ENCODE measurements around the gene OTC.

DNA sequence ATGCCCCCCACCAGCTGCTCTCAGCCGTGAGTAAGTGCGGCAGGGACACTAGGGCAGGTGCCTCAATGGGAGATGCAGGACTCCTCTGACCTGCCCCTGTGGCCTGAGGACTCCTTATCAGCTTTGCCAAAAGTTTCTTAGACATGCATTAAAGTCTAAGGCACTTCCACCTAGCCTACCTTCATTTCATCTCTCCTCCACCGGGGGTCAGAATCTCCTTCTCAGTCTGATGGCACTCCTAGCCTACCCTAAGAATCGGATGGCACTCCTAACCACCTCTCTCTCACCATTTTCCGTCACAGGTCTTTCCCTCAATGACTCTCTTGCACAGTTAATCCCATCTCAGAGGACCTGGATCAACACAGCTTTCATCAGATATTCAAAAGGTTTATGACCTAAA lies 85.9 kb downstream of the OTC start:
- no peak for TF ChIP-seq POLR2A (IDR thresholded peaks at IDR 0.05)
- TF ChIP-seq POLR2AphosphoS5 (IDR thresholded peaks at IDR 0.05) = no peak
- TF ChIP-seq, protein P1, sequence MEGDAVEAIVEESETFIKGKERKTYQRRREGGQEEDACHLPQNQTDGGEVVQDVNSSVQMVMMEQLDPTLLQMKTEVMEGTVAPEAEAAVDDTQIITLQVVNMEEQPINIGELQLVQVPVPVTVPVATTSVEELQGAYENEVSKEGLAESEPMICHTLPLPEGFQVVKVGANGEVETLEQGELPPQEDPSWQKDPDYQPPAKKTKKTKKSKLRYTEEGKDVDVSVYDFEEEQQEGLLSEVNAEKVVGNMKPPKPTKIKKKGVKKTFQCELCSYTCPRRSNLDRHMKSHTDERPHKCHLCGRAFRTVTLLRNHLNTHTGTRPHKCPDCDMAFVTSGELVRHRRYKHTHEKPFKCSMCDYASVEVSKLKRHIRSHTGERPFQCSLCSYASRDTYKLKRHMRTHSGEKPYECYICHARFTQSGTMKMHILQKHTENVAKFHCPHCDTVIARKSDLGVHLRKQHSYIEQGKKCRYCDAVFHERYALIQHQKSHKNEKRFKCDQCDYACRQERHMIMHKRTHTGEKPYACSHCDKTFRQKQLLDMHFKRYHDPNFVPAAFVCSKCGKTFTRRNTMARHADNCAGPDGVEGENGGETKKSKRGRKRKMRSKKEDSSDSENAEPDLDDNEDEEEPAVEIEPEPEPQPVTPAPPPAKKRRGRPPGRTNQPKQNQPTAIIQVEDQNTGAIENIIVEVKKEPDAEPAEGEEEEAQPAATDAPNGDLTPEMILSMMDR (IDR thresholded peaks at IDR 0.05) = no peak

All from stomach (tissue), 4 donors.